ENCODE data around the gene MACF1. TPM values are rescaled to one million over a fixed set of nuclear protein-coding genes. Genes with fewer than 3 reads are reported as not detected.

MACF1 gene
- total RNA-seq, 1 donor = 284 TPM

DNA sequence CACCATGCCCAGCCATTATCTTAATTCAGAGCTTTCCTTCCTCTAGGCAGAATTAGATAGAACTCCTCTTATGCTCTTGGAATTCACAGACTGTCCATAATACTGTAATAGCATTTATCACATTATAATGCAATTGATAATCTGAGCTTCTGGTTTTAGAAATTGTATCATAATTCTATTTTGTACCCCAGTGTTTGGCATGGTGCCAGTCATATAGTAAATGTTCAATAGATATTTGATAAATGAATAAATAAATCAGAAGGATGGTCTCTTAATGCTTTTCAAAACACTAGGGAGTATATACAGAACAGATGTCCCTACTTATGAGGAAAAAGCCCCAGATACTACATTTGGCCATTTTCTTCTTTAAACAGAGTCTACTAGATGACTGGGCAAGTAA, 167.6 kb downstream of the MACF1 start:
- no peak overlapping the region for H3K4me3 ChIP-seq (ENCODE audit: low read depth, low read length)
- DNase-seq (ENCODE audit: low read depth) = no peak
- no peak for TF ChIP-seq CTCF (IDR thresholded peaks at IDR 0.05; ENCODE audit: insufficient read depth, low read length)

- no peak for DNase-seq (ENCODE audit: low read depth)
- no peak overlapping the region for H3K4me3 ChIP-seq (ENCODE audit: low read depth, low read length)
- no peak for TF ChIP-seq CTCF (IDR thresholded peaks at IDR 0.05; ENCODE audit: insufficient read depth, low read length)
Measured at GRCh38 chr1:39376656-39377055, 172.2 kb downstream of the MACF1 start.

GRCh38 chr1:39378377-39378776, 173.9 kb downstream of the MACF1 start:
- no peak overlapping the region for H3K4me3 ChIP-seq (ENCODE audit: low read depth, low read length)
- TF ChIP-seq CTCF (IDR thresholded peaks at IDR 0.05; ENCODE audit: insufficient read depth, low read length) = peak; percentile 38
- DNase-seq (ENCODE audit: low read depth) = no peak

- no peak for DNase-seq (ENCODE audit: low read depth)
- no peak for TF ChIP-seq CTCF (IDR thresholded peaks at IDR 0.05; ENCODE audit: insufficient read depth, low read length)
- no peak overlapping the region for H3K4me3 ChIP-seq (ENCODE audit: low read depth, low read length)
Measured at GRCh38 chr1:39379187-39379586, 174.7 kb downstream of the MACF1 start.

- DNase-seq (ENCODE audit: low read depth) = peak; percentile 27
- no peak for TF ChIP-seq CTCF (IDR thresholded peaks at IDR 0.05; ENCODE audit: insufficient read depth, low read length)
- H3K4me3 ChIP-seq (ENCODE audit: low read depth, low read length) = no peak overlapping the region
Measured at GRCh38 chr1:39380036-39380435, 175.5 kb downstream of the MACF1 start.

- H3K4me3 ChIP-seq (ENCODE audit: low read depth, low read length) = no peak overlapping the region
- TF ChIP-seq CTCF (IDR thresholded peaks at IDR 0.05; ENCODE audit: insufficient read depth, low read length) = no peak
- DNase-seq (ENCODE audit: low read depth) = peak; percentile 23
Measured at GRCh38 chr1:39381839-39382238, 177.3 kb downstream of the MACF1 start.

- no peak for DNase-seq (ENCODE audit: low read depth)
- no peak overlapping the region for H3K4me3 ChIP-seq (ENCODE audit: low read depth, low read length)
- TF ChIP-seq CTCF (IDR thresholded peaks at IDR 0.05; ENCODE audit: insufficient read depth, low read length) = no peak
Measured at GRCh38 chr1:39384305-39384704, 179.8 kb downstream of the MACF1 start.

All from fibroblast of the aortic adventitia (primary cell).